GM18909 (cell line): ENCODE measurements around the gene RBMS2.
"Not testable (repeated sequence)": the region's sequence is repeated elsewhere in the genome, so short reads cannot be mapped to it uniquely, and the experiment has no call there.

Experiments used
- ATAC-seq: cut with Tn5 transposase; IDR thresholded peaks from one replicate; pipeline ENCODE4 v1.9.1; 2021; ENCODE audit warnings: mild to moderate bottlenecking; ENCODE audit not compliant: unreplicated experiment, poor library complexity

RBMS2 gene

DNA sequence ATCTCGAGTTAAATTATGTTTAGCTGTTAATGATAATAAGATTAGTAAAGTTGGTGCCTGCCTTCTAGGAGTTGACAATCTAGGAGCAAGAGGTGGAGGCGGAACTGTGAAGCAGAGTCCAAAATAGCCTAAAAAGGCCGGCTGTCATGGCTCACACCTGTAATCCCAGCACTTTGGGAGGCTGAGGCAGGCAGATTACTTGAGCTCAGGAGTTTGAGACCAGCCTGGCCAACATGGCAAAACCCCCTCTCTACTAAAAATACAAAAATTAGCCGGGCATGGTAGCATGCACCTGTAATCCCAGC lies 7.7 kb upstream of the RBMS2 start:
- not testable (repeated sequence) for ATAC-seq

DNA sequence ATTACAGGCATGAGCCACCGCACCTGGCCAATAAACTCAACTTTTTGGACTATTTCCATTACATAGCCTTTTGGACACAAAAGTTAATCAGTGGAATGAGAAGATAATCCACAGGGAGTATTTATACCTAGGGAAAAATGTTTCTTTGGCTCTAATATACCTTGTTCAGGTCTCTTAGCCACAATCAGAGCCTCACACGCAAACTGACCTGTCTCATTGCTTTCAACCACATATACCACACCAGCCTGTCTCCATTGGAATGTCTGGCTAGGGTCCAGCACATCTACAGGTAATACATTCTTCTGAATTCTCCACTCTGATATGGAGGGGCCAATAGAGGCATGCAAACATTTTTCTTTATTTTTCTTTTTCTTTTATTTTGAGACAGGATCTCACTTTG lies 3.8 kb upstream of the RBMS2 start:
- ATAC-seq: no peak

DNA sequence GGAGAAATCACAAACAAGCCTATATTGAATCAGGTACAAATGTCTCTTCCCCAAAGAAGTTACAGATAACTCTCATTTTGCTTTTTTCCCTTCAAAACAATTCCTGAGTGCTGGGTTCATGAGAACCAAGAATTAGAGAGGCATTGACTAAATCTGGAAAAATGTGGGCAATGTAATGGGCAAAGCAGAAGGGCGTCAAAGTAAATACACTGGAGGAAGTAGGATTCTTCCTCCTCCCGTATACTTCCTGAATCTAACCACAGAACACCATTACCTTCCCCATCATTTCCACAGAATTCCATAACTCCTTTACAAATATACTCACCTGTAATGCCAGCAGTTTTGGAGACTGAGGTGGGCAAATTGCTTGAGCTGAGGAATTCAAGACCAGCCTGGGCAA lies 3.0 kb upstream of the RBMS2 start:
- no peak for ATAC-seq

DNA sequence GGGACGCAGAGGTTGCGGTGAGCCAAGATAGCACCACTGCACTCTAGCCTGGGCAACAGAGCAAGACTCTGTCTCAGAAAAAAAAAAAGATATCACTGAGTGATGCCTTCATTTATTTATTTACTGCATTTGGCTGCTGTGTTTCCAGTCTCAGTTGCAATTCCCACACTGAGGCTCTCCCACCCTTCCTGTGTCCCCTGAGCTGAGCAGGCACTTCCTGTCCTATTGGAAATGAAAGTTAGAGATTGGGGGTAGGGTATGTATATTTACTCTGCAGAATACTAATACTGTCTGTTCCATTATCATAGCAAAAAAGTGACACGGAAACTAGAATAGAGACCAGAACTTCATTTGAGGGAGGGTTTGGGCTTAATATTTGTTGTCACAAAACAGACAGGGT lies 1.6 kb upstream of the RBMS2 start:
- ATAC-seq: no peak

- no peak for ATAC-seq
Measured at GRCh38 chr12:56520506-56520905, 1.1 kb upstream of the RBMS2 start.

DNA sequence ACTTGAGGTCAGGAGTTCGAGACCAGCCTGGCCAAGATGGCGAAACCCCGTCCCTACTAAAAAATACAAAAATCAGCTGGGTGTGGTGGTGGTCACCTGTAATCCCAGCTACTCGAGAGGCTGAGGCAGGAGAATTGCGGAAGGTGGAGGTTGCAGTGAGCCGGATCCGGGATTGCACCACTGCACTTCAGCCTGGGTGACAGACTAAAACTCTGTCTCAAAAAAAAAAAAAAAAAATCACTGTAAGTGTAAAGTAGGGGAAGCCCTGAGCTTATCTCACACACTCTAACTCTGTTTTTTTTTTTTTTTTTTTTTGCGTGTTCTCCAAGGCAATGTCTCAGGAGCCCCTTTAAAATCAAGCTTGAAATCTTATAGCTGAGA lies 421 bp upstream of the RBMS2 start:
- peak; percentile 3 for ATAC-seq

DNA sequence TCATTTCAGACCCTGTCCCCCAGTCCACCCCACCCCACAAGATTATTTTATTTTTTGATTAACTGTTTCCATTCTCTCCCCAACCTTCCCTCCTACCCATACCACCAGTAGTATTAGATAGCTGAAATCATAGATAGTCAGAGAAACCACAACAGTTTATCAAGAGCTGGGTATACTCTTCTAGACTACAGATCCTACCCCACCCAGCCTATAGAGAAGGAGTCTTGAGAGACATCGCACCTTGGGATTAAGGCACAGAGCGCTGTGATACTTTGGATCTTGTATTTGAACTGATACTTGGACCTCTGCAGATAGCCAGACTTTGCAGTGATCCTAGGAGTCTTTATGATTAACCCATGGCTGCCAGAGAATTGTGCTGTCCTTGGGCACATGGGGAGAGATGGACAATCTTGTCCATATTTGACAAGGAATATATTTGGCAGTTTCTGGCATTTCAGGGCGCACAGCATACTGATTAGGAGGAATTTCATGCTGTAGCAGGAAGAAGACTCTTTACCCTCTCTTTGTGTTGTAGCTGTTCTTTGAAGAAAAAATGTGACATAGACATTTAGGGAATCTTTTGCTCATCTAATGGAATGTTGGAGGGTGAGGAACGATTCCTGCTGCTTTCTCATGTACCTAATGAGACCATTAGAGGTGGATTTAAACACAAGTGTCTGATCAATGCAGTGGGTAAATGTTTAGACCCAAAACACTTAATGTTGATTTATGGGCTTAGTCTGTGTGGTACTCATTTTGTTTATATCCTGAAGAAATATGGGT lies 982 bp downstream of the RBMS2 start:
- no peak for ATAC-seq

DNA sequence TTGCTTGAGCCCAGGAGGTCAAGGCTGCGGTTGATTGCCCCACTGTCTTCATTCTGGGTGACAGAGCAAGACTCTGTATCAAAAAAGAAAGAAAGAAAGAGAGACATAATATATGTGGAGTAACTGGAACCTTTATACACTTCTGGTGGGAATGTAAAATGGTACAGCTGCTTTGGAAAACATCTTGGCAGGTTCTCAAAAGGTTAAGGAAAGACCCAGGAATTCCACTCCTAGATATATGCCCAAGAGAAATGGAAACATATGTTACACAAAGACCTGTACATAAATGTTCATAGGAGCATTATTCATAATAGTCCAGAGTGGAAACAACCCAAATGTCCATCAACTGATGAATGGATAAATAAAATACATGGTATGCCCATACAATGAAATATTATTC lies 7.2 kb downstream of the RBMS2 start:
- ATAC-seq: no peak

- no peak for ATAC-seq
Measured at GRCh38 chr12:56529656-56530055, 8.0 kb downstream of the RBMS2 start.

GRCh38 chr12:56530390-56531055 lies 8.9 kb downstream of the RBMS2 start:
- ATAC-seq: no peak

GRCh38 chr12:56537546-56537945 lies 15.9 kb downstream of the RBMS2 start:
- no peak for ATAC-seq

GRCh38 chr12:56541631-56542030 lies 20.0 kb downstream of the RBMS2 start:
- no peak for ATAC-seq

- no peak for ATAC-seq
Measured at GRCh38 chr12:56542164-56542563, 20.5 kb downstream of the RBMS2 start.

GRCh38 chr12:56545023-56545604 lies 23.5 kb downstream of the RBMS2 start:
- ATAC-seq: no peak

DNA sequence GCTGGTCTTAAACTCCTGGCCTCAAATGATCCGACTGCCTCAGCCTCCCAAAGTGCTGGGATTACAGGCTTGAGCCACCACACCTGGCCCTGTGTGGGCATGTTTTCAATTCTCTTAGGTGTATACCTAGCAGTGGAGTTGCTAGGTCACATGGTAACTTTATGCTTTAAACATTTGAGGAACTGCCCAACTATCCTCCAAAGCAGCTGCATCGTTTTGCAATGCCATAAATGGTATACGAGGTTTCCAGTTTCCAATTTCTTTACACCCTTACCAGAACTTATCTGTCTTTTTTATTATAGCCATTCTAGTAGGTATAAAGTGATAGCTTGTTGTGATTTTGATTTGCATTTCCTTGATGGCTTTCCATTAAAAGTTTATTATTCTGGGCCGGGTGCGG lies 25.1 kb downstream of the RBMS2 start:
- no peak for ATAC-seq

DNA sequence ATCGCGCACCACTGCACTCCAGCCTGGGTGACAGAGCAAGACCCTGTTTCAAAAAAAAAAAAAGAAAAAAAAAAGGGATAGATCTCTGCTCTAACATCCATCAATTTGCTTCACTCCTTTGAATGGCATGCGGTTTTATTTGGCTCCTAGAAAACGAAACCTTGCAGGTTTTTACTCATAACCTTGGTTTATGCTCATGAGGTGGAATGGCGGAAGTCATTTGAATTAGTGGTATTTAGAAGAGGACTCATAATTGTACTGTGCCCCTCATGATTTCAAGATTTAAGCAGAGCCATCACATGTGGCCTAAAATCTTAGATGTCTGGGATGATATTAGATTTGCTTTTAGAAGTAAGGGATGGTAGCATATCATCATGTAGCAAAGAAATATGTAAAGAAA lies 29.4 kb downstream of the RBMS2 start:
- ATAC-seq: no peak

- no peak for ATAC-seq
Measured at GRCh38 chr12:56565510-56566101, 44.0 kb downstream of the RBMS2 start.

DNA sequence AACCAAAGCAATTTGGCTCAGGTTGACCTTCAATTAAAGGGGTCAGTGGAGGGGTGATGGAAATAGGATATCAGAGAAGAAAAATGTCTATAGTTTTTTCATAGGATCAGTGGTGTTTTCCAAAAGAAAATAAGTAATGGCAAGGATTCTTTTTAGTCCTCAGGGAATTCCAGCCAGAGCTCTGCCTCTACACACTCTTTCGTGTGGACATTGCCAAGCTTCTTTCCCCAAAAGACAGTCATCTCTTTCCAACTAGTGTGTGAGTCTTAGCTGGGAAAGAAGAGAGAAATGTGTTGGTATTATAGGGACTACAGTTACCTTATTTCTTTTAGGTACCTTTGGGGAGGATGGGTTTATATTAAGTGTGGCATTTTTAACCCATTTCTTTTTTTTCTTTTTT lies 46.5 kb downstream of the RBMS2 start:
- ATAC-seq: no peak

- no peak for ATAC-seq
Measured at GRCh38 chr12:56571121-56571520, 49.5 kb downstream of the RBMS2 start.

DNA sequence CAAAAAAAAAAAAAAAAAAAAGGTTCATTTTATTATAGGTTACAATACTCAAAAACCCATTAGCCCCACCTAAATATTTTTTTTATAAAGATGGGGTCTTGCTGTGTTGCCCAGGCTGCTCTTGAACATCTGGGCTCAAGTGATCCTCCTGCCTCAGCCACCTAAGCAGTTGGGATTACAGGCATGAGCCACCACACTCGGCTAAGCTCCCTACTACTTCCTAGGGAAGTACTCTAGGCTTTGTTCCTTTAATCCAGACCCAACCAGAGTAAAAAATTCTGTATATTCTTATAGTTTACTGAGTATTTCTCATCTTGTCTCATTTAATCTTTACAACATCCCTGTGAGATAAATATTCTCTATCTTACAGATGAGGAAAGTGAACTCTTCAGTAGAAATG lies 50.7 kb downstream of the RBMS2 start:
- no peak for ATAC-seq

DNA sequence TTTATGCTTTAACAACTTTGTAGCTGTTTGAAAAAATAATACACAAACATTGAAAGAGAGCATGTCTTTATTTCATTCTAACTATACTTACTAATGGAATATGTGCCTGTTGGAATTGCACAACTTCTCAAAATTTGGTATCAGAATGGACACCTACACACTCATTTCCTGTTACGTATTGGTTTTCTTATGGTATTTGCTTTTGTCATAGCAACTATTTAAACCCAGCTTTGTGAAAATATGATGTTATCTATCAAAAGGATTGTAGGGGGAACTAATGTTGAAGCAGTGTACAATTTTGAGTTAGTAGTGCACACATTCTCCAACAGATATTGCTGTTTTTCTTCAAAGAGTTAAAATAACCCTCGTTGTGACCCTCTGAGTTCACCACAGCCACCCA lies 52.6 kb downstream of the RBMS2 start:
- ATAC-seq: no peak

- not testable (repeated sequence) for ATAC-seq
Measured at GRCh38 chr12:56577248-56577647, 55.6 kb downstream of the RBMS2 start.
